ENCODE measurements around the gene TMEM229A.

DNA sequence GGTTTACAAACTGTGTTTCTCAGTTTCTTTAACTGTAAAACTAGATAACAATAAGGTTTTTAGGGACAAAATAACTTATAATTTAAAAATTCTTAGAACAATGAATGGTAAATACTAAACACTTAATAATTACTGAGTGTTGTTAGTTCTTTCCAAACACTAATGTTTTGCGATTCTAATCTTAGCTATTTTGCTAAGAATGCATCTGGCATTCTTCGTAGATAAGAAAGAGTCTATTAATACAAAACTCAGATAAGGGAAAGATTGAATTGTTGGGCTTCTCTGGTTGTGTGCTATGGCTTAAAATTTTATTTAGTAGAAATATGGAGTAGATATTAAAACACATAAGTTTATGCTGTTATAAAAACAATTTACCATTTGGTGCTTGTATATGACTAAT, 45.4 kb downstream of the TMEM229A start:
- TF ChIP-seq TCF12 (IDR thresholded peaks at IDR 0.05; ENCODE audit: low read depth) (no peak), CREB1 (IDR thresholded peaks at IDR 0.05; ENCODE audit: low read depth) (no peak), CEBPB (IDR thresholded peaks at IDR 0.05) (no peak), EP300 (IDR thresholded peaks at IDR 0.05; ENCODE audit: borderline replicate concordance) (no peak), RAD21 (IDR thresholded peaks at IDR 0.05; ENCODE audit: low read depth) (no peak)
- TF ChIP-seq, protein P1, sequence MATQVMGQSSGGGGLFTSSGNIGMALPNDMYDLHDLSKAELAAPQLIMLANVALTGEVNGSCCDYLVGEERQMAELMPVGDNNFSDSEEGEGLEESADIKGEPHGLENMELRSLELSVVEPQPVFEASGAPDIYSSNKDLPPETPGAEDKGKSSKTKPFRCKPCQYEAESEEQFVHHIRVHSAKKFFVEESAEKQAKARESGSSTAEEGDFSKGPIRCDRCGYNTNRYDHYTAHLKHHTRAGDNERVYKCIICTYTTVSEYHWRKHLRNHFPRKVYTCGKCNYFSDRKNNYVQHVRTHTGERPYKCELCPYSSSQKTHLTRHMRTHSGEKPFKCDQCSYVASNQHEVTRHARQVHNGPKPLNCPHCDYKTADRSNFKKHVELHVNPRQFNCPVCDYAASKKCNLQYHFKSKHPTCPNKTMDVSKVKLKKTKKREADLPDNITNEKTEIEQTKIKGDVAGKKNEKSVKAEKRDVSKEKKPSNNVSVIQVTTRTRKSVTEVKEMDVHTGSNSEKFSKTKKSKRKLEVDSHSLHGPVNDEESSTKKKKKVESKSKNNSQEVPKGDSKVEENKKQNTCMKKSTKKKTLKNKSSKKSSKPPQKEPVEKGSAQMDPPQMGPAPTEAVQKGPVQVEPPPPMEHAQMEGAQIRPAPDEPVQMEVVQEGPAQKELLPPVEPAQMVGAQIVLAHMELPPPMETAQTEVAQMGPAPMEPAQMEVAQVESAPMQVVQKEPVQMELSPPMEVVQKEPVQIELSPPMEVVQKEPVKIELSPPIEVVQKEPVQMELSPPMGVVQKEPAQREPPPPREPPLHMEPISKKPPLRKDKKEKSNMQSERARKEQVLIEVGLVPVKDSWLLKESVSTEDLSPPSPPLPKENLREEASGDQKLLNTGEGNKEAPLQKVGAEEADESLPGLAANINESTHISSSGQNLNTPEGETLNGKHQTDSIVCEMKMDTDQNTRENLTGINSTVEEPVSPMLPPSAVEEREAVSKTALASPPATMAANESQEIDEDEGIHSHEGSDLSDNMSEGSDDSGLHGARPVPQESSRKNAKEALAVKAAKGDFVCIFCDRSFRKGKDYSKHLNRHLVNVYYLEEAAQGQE (IDR thresholded peaks at IDR 0.05; ENCODE audit: low read depth), result no peak
- TF ChIP-seq, protein P2, sequence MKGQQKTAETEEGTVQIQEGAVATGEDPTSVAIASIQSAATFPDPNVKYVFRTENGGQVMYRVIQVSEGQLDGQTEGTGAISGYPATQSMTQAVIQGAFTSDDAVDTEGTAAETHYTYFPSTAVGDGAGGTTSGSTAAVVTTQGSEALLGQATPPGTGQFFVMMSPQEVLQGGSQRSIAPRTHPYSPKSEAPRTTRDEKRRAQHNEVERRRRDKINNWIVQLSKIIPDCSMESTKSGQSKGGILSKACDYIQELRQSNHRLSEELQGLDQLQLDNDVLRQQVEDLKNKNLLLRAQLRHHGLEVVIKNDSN (IDR thresholded peaks at IDR 0.05), result no peak
- TF ChIP-seq, protein P3, sequence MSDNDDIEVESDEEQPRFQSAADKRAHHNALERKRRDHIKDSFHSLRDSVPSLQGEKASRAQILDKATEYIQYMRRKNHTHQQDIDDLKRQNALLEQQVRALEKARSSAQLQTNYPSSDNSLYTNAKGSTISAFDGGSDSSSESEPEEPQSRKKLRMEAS (IDR thresholded peaks at IDR 0.05), result no peak
